Measurements from ENCODE around the gene CD80. TPM values are rescaled to one million over a fixed set of nuclear protein-coding genes. Genes with fewer than 3 reads are reported as not detected.

Gene CD80
- total RNA-seq, 1 experiment from 2014 or later: not detected

GRCh38 chr3:119585856-119586570, 26.6 kb upstream of the CD80 start:
- H3K27me3 ChIP-seq (ENCODE audit: insufficient read depth, low read length): 0 out of 2 replicates have a peak, but pooled peaks cover 8% of the 10 kb centered on the region
- ChIA-PET CTCF (no interaction called here), POLR2A (no interaction called here), RAD21 (ENCODE audit: low non-redundant PET in 1 of 2, low total read pairs in 2 of 2, uncharacterized antibody in 2 of 2, unreplicated experiment in 2 of 2) (no interaction called here)
- H3K9me3 ChIP-seq (ENCODE audit: control insufficient read depth in 1 of 2, insufficient read depth in 1 of 2, low read depth in 1 of 2, low read length in 2 of 2): no peaks in the 10 kb centered on the region
- DNase-seq (ENCODE audit: low read depth, low spot score) (no peak), ATAC-seq (no peak)
- no peak overlapping the region for H3K4me2 ChIP-seq (ENCODE audit: low read length)
- no peaks in the 10 kb centered on the region for H3K36me3 ChIP-seq (ENCODE audit: control insufficient read depth in 1 of 2, insufficient read depth in 2 of 2, low read length in 2 of 2)
- no peaks in the 10 kb centered on the region for H4K20me1 ChIP-seq (ENCODE audit: insufficient read depth)
- no peak overlapping the region for H3K27ac ChIP-seq (ENCODE audit: low read depth, low read length)
- TF ChIP-seq RAD21 (IDR thresholded peaks at IDR 0.05; ENCODE audit: low read depth): no peak
- no peak for TF ChIP-seq SP1 (IDR thresholded peaks at IDR 0.05; ENCODE audit: low read depth)
- TF ChIP-seq EZH2phosphoT487 (IDR thresholded peaks at IDR 0.05; ENCODE audit: borderline replicate concordance): no peak
- TF ChIP-seq, protein P1, sequence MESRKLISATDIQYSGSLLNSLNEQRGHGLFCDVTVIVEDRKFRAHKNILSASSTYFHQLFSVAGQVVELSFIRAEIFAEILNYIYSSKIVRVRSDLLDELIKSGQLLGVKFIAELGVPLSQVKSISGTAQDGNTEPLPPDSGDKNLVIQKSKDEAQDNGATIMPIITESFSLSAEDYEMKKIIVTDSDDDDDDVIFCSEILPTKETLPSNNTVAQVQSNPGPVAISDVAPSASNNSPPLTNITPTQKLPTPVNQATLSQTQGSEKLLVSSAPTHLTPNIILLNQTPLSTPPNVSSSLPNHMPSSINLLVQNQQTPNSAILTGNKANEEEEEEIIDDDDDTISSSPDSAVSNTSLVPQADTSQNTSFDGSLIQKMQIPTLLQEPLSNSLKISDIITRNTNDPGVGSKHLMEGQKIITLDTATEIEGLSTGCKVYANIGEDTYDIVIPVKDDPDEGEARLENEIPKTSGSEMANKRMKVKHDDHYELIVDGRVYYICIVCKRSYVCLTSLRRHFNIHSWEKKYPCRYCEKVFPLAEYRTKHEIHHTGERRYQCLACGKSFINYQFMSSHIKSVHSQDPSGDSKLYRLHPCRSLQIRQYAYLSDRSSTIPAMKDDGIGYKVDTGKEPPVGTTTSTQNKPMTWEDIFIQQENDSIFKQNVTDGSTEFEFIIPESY (IDR thresholded peaks at IDR 0.05; ENCODE audit: extremely low read depth, insufficient replicate concordance, low read length): no peak
- TF ChIP-seq CBX3 (IDR thresholded peaks at IDR 0.05; ENCODE audit: low read depth): no peak
- no peak for TF ChIP-seq YY1 (IDR thresholded peaks at IDR 0.05; ENCODE audit: extremely low read depth, insufficient replicate concordance, low read depth, low read length)
- no peak overlapping the region for H3K4me3 ChIP-seq (replicated peaks in 1 of 2; ENCODE audit: low read depth in 1 of 2, low read length in 2 of 2)
- no TSS peak for BruUV-seq (replicated peaks)
- H3K9me2 ChIP-seq (ENCODE audit: insufficient read depth): no peaks in the 10 kb centered on the region
- H3K9ac ChIP-seq (ENCODE audit: low read length): no peak overlapping the region
- intact Hi-C loops (cut with micrococcal nuclease): no loop called here
- no peaks in the 10 kb centered on the region for H3K79me2 ChIP-seq (ENCODE audit: insufficient read depth, low read length)
- H3K4me1 ChIP-seq (ENCODE audit: control insufficient read depth in 1 of 2, insufficient read depth in 2 of 2, low read length in 2 of 2): no peaks in the 10 kb centered on the region
- H2AFZ ChIP-seq (ENCODE audit: low read depth, low read length, poor library complexity, severe bottlenecking): no peak overlapping the region

DNA sequence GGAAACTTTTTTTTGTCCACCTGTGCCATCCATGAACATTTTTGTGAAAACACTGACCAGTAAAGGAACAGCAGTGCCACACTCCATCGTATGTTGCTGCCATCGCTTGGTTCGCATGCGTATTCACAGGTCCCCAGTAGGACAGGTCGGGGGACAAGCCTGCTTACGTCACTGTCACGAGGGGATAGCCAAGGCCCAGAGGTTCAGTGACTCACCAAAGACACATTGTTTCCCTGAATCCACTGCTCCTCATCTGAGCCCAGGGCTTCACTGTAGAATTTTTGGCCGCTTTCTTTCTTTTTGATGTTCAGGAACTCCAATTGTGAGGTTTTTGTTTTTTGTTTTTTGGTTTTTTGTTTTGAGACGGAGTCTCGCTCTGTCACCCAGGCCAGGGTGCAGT, 25.8 kb upstream of the CD80 start:
- Histone ChIP-seq H2AFZ (ENCODE audit: low read depth, low read length, poor library complexity, severe bottlenecking) (no peak overlapping the region), H3K36me3 (ENCODE audit: control insufficient read depth in 1 of 2, insufficient read depth in 2 of 2, low read length in 2 of 2) (no peaks in the 10 kb centered on the region), H3K9me2 (ENCODE audit: insufficient read depth) (no peaks in the 10 kb centered on the region), H3K4me1 (ENCODE audit: control insufficient read depth in 1 of 2, insufficient read depth in 2 of 2, low read length in 2 of 2) (peaks cover 0 to 2% of the 10 kb centered on the region in 2 experiments; a peak in 1 of 4 replicates), H3K79me2 (ENCODE audit: insufficient read depth, low read length) (no peaks in the 10 kb centered on the region), H3K27me3 (ENCODE audit: insufficient read depth, low read length) (0 out of 2 replicates have a peak, but pooled peaks cover 8% of the 10 kb centered on the region), H3K9ac (ENCODE audit: low read length) (no peak overlapping the region), H4K20me1 (ENCODE audit: insufficient read depth) (no peaks in the 10 kb centered on the region), H3K9me3 (ENCODE audit: control insufficient read depth in 1 of 2, insufficient read depth in 1 of 2, low read depth in 1 of 2, low read length in 2 of 2) (no peaks in the 10 kb centered on the region), H3K27ac (ENCODE audit: low read depth, low read length) (no peak overlapping the region), H3K4me3 (replicated peaks in 1 of 2; ENCODE audit: low read depth in 1 of 2, low read length in 2 of 2) (no peak overlapping the region), H3K4me2 (ENCODE audit: low read length) (no peak overlapping the region)
- DNase-seq (ENCODE audit: low read depth, low spot score) (no peak), ATAC-seq (no peak)
- no peak for TF ChIP-seq POLR2AphosphoS5 (IDR thresholded peaks at IDR 0.05; ENCODE audit: low read depth, low read length)
- no peak for TF ChIP-seq ELF1 (IDR thresholded peaks at IDR 0.05; ENCODE audit: borderline replicate concordance, low read depth)
- no peak for TF ChIP-seq TCF7L2 (IDR thresholded peaks at IDR 0.05; ENCODE audit: borderline replicate concordance, extremely low read depth, insufficient read depth, insufficient read length)
- TF ChIP-seq RAD21 (IDR thresholded peaks at IDR 0.05; ENCODE audit: low read depth): no peak
- no peak for TF ChIP-seq JUND (IDR thresholded peaks at IDR 0.05)
- TF ChIP-seq CTCF (IDR thresholded peaks at IDR 0.05 in 2 of 3, conservative IDR thresholded peaks at IDR 0.05 in 1 of 3; ENCODE audit: borderline replicate concordance in 1 of 3, insufficient read depth in 1 of 3, low read depth in 2 of 3, low read length in 2 of 3): no peak
- no TSS peak for BruUV-seq (replicated peaks)
- intact Hi-C loops (cut with micrococcal nuclease): no loop called here
- ChIA-PET RAD21 (ENCODE audit: low non-redundant PET in 1 of 2, low total read pairs in 2 of 2, uncharacterized antibody in 2 of 2, unreplicated experiment in 2 of 2) (no interaction called here), CTCF (no interaction called here), POLR2A (interaction anchor here (0.6 kb wide), 1 partner anchor 14 kb away, joined by 3 read pairs; no protein-coding TSS in a partner anchor)
